Measurements from ENCODE around the gene CFAP70. TPM values are rescaled to one million over a fixed set of nuclear protein-coding genes. Genes with fewer than 3 reads are reported as not detected.
A peak's percentile ranks its signal among the peaks of the same experiment; 100 is the strongest.

Gene CFAP70
- total and polyA plus RNA-seq, 2 donors: 1.7 to 14.3 TPM

- Histone ChIP-seq H3K4me3 (ENCODE audit: low read length in 2 of 2) (peak overlapping the region; percentile 80 to 91), H3K27me3 (ENCODE audit: control insufficient read depth in 2 of 2, insufficient read depth in 1 of 2, low read length in 1 of 2) (no peaks in the 10 kb centered on the region), H3K27ac (ENCODE audit: low read depth in 1 of 2, low read length in 1 of 2) (peak overlapping the region; percentile 90 to 96), H3K9me3 (ENCODE audit: control insufficient read depth in 2 of 2, insufficient read depth in 1 of 2, low read length in 1 of 2) (no peaks in the 10 kb centered on the region), H3K36me3 (ENCODE audit: control insufficient read depth in 2 of 2, insufficient read depth in 2 of 2, low read length in 1 of 2) (peaks cover 4 to 14% of the 10 kb centered on the region in 2 donors), H3K4me1 (ENCODE audit: control insufficient read depth in 2 of 2, insufficient read depth in 2 of 2, low read length in 2 of 2) (peaks cover 14 to 22% of the 10 kb centered on the region in 2 donors)
- DNase-seq (ENCODE audit: low read depth in 6 of 9, low spot score in 9 of 9): peak in 1 of 9 donors; percentile 2
- WGBS: 31% methylated on average over 23 of the region's 23 CpGs
Measured at GRCh38 chr10:73251683-73252444, 106.8 kb downstream of the CFAP70 start.

GRCh38 chr10:73248259-73248724 is 110.4 kb downstream of the CFAP70 start:
- DNase-seq (ENCODE audit: low read depth in 6 of 9, low spot score in 9 of 9): no peak
- 90% methylated on average over 5 of the region's 5 CpGs for WGBS
- H3K27me3 ChIP-seq (ENCODE audit: control insufficient read depth in 2 of 2, insufficient read depth in 1 of 2, low read length in 1 of 2): no peaks in the 10 kb centered on the region
- peaks cover 9 to 37% of the 10 kb centered on the region in 2 donors for H3K36me3 ChIP-seq (ENCODE audit: control insufficient read depth in 2 of 2, insufficient read depth in 2 of 2, low read length in 1 of 2)
- H3K27ac ChIP-seq (ENCODE audit: low read depth in 1 of 2, low read length in 1 of 2): peak overlapping the region in 1 of 2 donors; percentile 94
- no peak overlapping the region for H3K4me3 ChIP-seq (ENCODE audit: low read length in 2 of 2)
- H3K4me1 ChIP-seq (ENCODE audit: control insufficient read depth in 2 of 2, insufficient read depth in 2 of 2, low read length in 2 of 2): peaks cover 19 to 38% of the 10 kb centered on the region in 2 donors
- H3K9me3 ChIP-seq (ENCODE audit: control insufficient read depth in 2 of 2, insufficient read depth in 1 of 2, low read length in 1 of 2): no peaks in the 10 kb centered on the region

GRCh38 chr10:73247509-73248258 is 111.0 kb downstream of the CFAP70 start:
- H3K4me1 ChIP-seq (ENCODE audit: control insufficient read depth in 2 of 2, insufficient read depth in 2 of 2, low read length in 2 of 2): peaks cover 19 to 33% of the 10 kb centered on the region in 2 donors
- no peak for DNase-seq (ENCODE audit: low read depth in 6 of 9, low spot score in 9 of 9)

GRCh38 chr10:73246646-73247508 is 111.8 kb downstream of the CFAP70 start, which contains the start of gene DNAJC9:
TSS of gene DNAJC9 (minus strand) at chr10:73247255. CDS start at chr10:73247189, 66 bp downstream.
- Histone ChIP-seq H3K27me3 (ENCODE audit: control insufficient read depth in 2 of 2, insufficient read depth in 1 of 2, low read length in 1 of 2) (no peaks in the 10 kb centered on the region), H3K4me3 (ENCODE audit: low read length in 2 of 2) (peak within 1 kb of the TSS; percentile 77 to 80), H3K9me3 (ENCODE audit: control insufficient read depth in 2 of 2, insufficient read depth in 1 of 2, low read length in 1 of 2) (no peaks in the 10 kb centered on the region), H3K27ac (ENCODE audit: low read depth in 1 of 2, low read length in 1 of 2) (peak within 1 kb of the TSS; percentile 93 to 94), H3K36me3 (ENCODE audit: control insufficient read depth in 2 of 2, insufficient read depth in 2 of 2, low read length in 1 of 2) (peaks cover 14 to 49% of the 10 kb centered on the region in 2 donors), H3K4me1 (ENCODE audit: control insufficient read depth in 2 of 2, insufficient read depth in 2 of 2, low read length in 2 of 2) (peaks cover 19 to 33% of the 10 kb centered on the region in 2 donors)
- peak; percentile 78 to 98 (median 93) for DNase-seq (ENCODE audit: low read depth in 6 of 9, low spot score in 9 of 9)
- WGBS: under 1% methylated on average over 78 of the region's 78 CpGs

More at GRCh38 chr10:73247509-73248258, 111.0 kb downstream of the CFAP70 start:
- Histone ChIP-seq H3K4me3 (ENCODE audit: low read length in 2 of 2) (peak overlapping the region; percentile 77 to 80), H3K36me3 (ENCODE audit: control insufficient read depth in 2 of 2, insufficient read depth in 2 of 2, low read length in 1 of 2) (peaks cover 14 to 43% of the 10 kb centered on the region in 2 donors), H3K27ac (ENCODE audit: low read depth in 1 of 2, low read length in 1 of 2) (peak overlapping the region; percentile 93 to 94), H3K27me3 (ENCODE audit: control insufficient read depth in 2 of 2, insufficient read depth in 1 of 2, low read length in 1 of 2) (no peaks in the 10 kb centered on the region), H3K9me3 (ENCODE audit: control insufficient read depth in 2 of 2, insufficient read depth in 1 of 2, low read length in 1 of 2) (no peaks in the 10 kb centered on the region)
- WGBS: 64% methylated on average over 4 of the region's 4 CpGs

- no peak for DNase-seq (ENCODE audit: low read depth in 6 of 9, low spot score in 9 of 9)
- H3K27ac ChIP-seq (ENCODE audit: low read depth in 1 of 2, low read length in 1 of 2): peak overlapping the region; percentile 93 to 94
- H3K36me3 ChIP-seq (ENCODE audit: control insufficient read depth in 2 of 2, insufficient read depth in 2 of 2, low read length in 1 of 2): peaks cover 15 to 54% of the 10 kb centered on the region in 2 donors
- H3K4me3 ChIP-seq (ENCODE audit: low read length in 2 of 2): peak overlapping the region; percentile 77 to 80
- H3K4me1 ChIP-seq (ENCODE audit: control insufficient read depth in 2 of 2, insufficient read depth in 2 of 2, low read length in 2 of 2): peaks cover 15 to 27% of the 10 kb centered on the region in 2 donors
- no peaks in the 10 kb centered on the region for H3K9me3 ChIP-seq (ENCODE audit: control insufficient read depth in 2 of 2, insufficient read depth in 1 of 2, low read length in 1 of 2)
- WGBS: 7% methylated on average over 8 of the region's 8 CpGs
- H3K27me3 ChIP-seq (ENCODE audit: control insufficient read depth in 2 of 2, insufficient read depth in 1 of 2, low read length in 1 of 2): no peaks in the 10 kb centered on the region
Measured at GRCh38 chr10:73246322-73246645, 112.4 kb downstream of the CFAP70 start.

- Histone ChIP-seq H3K4me3 (ENCODE audit: low read length in 2 of 2) (peak overlapping the region; percentile 6 to 80), H3K4me1 (ENCODE audit: control insufficient read depth in 2 of 2, insufficient read depth in 2 of 2, low read length in 2 of 2) (peaks cover 15 to 22% of the 10 kb centered on the region in 2 donors), H3K9me3 (ENCODE audit: control insufficient read depth in 2 of 2, insufficient read depth in 1 of 2, low read length in 1 of 2) (no peaks in the 10 kb centered on the region), H3K27ac (ENCODE audit: low read depth in 1 of 2, low read length in 1 of 2) (peak overlapping the region; percentile 33 to 36), H3K36me3 (ENCODE audit: control insufficient read depth in 2 of 2, insufficient read depth in 2 of 2, low read length in 1 of 2) (peaks cover 22 to 58% of the 10 kb centered on the region in 2 donors), H3K27me3 (ENCODE audit: control insufficient read depth in 2 of 2, insufficient read depth in 1 of 2, low read length in 1 of 2) (no peaks in the 10 kb centered on the region)
- 33% methylated on average over 8 of the region's 8 CpGs for WGBS
- DNase-seq (ENCODE audit: low read depth in 6 of 9, low spot score in 9 of 9): peak in 2 of 9 donors; percentile 26 to 51
Measured at GRCh38 chr10:73244866-73245477, 113.7 kb downstream of the CFAP70 start.

GRCh38 chr10:73239908-73240307 is 118.8 kb downstream of the CFAP70 start:
- WGBS: 97% methylated on average over 2 of the region's 2 CpGs
- H3K36me3 ChIP-seq (ENCODE audit: control insufficient read depth in 2 of 2, insufficient read depth in 2 of 2, low read length in 1 of 2): peaks cover 42 to 86% of the 10 kb centered on the region in 2 donors

GRCh38 chr10:73238990-73239566 is 119.6 kb downstream of the CFAP70 start:
- WGBS: 97% methylated on average over 5 of the region's 5 CpGs
- Histone ChIP-seq H3K4me3 (ENCODE audit: low read length in 2 of 2) (no peak overlapping the region), H3K9me3 (ENCODE audit: control insufficient read depth in 2 of 2, insufficient read depth in 1 of 2, low read length in 1 of 2) (no peaks in the 10 kb centered on the region), H3K27ac (ENCODE audit: low read depth in 1 of 2, low read length in 1 of 2) (no peak overlapping the region), H3K36me3 (ENCODE audit: control insufficient read depth in 2 of 2, insufficient read depth in 2 of 2, low read length in 1 of 2) (peaks cover 48 to 82% of the 10 kb centered on the region in 2 donors), H3K4me1 (ENCODE audit: control insufficient read depth in 2 of 2, insufficient read depth in 2 of 2, low read length in 2 of 2) (peaks cover 0 to 2% of the 10 kb centered on the region in 2 donors), H3K27me3 (ENCODE audit: control insufficient read depth in 2 of 2, insufficient read depth in 1 of 2, low read length in 1 of 2) (no peaks in the 10 kb centered on the region)
- no peak for DNase-seq (ENCODE audit: low read depth in 6 of 9, low spot score in 9 of 9)

More at GRCh38 chr10:73239908-73240307, 118.8 kb downstream of the CFAP70 start:
- Histone ChIP-seq H3K27ac (ENCODE audit: low read depth in 1 of 2, low read length in 1 of 2) (no peak overlapping the region), H3K9me3 (ENCODE audit: control insufficient read depth in 2 of 2, insufficient read depth in 1 of 2, low read length in 1 of 2) (no peaks in the 10 kb centered on the region), H3K4me3 (ENCODE audit: low read length in 2 of 2) (no peak overlapping the region), H3K27me3 (ENCODE audit: control insufficient read depth in 2 of 2, insufficient read depth in 1 of 2, low read length in 1 of 2) (no peaks in the 10 kb centered on the region), H3K4me1 (ENCODE audit: control insufficient read depth in 2 of 2, insufficient read depth in 2 of 2, low read length in 2 of 2) (peaks cover 3 to 8% of the 10 kb centered on the region in 2 donors)
- DNase-seq (ENCODE audit: low read depth in 6 of 9, low spot score in 9 of 9): no peak
